ENCODE data around the gene TMEM35A. TPM values are rescaled to one million over a fixed set of nuclear protein-coding genes. Genes with fewer than 3 reads are reported as not detected.

TMEM35A gene
- polyA plus RNA-seq, 1 donor from 2014 or later, result 252 TPM

- Histone ChIP-seq H3K4me2 (ENCODE audit: low read length) (no peak overlapping the region), H4K20me1 (ENCODE audit: insufficient read depth) (no peaks in the 10 kb centered on the region), H3K9ac (ENCODE audit: low read length) (no peak overlapping the region), H3K27ac (ENCODE audit: low read length) (no peak overlapping the region), H3F3A (ENCODE audit: insufficient read depth, low read length, poor library complexity, severe bottlenecking) (no peaks in the 10 kb centered on the region), H3K4me3 (ENCODE audit: low read length) (no peak overlapping the region), H2AFZ (ENCODE audit: low read depth, low read length) (no peak overlapping the region), H3K36me3 (ENCODE audit: insufficient read depth, low read length) (no peaks in the 10 kb centered on the region), H3K79me2 (replicated peaks; ENCODE audit: insufficient read depth, low read length) (no peaks in the 10 kb centered on the region), H3K9me2 (ENCODE audit: insufficient read depth, low read length) (no peaks in the 10 kb centered on the region), H3K27me3 (ENCODE audit: insufficient read depth, low read depth, low read length) (no peaks in the 10 kb centered on the region), H3K9me3 (ENCODE audit: low read length) (no peaks in the 10 kb centered on the region)
- no peak for TF ChIP-seq REST (IDR thresholded peaks at IDR 0.05; ENCODE audit: borderline replicate concordance)
- no peak for TF ChIP-seq CTCF (IDR thresholded peaks at IDR 0.05; ENCODE audit: poor library complexity, severe bottlenecking)
- TF ChIP-seq RAD21 (conservative IDR thresholded peaks at IDR 0.05), result no peak
- TF ChIP-seq EP300 (conservative IDR thresholded peaks at IDR 0.05; ENCODE audit: poor library complexity, severe bottlenecking), result no peak
- TF ChIP-seq EZH2 (IDR thresholded peaks at IDR 0.05; ENCODE audit: borderline replicate concordance, insufficient read depth, low read length, poor library complexity, severe bottlenecking), result no peak
- TF ChIP-seq SMC3 (conservative IDR thresholded peaks at IDR 0.05; ENCODE audit: poor library complexity), result no peak
- TF ChIP-seq TAF1 (IDR thresholded peaks at IDR 0.05; ENCODE audit: low read depth), result no peak
- no peak for TF ChIP-seq MXI1 (conservative IDR thresholded peaks at IDR 0.05; ENCODE audit: poor library complexity, severe bottlenecking)
- TF ChIP-seq POLR2AphosphoS5 (IDR thresholded peaks at IDR 0.05), result no peak
Observed at GRCh38 chrX:101091817-101092216, 13.1 kb downstream of the TMEM35A start.

DNA sequence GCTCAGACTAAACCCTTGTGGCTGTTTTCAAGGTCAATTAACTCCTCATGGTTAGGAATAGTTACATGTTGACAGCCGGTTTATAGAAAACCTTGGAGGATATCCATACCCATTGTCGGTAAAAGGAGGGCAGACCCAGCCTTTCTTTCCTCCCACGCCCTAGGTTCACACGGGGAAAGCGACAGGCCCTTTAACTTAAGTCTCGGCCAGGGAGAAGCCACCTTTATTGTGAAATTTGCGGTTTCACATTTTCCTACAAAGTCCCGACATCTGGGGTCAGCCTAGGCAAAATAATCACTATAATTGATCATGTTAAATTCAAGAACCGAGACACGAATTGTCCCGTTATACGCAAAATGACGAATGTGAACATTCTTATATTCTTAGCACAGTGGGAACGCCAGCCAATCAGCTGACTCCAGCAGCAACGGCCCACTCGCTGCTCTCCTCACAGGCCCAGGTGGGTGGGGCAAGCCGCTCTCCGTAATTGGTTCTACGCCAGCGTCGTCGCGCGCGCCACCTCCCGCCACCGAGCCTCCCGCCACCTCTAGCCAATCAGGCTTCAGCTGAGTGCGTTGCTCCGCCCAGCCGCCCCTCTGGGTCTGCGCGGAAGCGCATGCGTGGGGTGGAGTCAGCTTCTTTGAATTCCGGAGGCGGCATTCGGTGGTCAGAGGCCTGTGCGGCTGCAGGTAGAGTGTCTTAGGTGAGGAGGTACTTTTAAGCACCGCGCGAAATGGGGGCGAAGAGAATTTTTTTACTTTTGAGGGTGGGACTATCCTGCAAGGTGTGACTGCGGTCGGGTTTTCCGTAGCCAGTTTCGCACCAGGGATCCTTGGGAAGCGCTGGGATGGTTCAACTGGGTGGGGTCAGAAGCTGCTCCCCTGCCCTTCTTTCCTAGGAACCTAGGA is 19.1 kb downstream of the TMEM35A start, which contains the start of gene CENPI:
Gene CENPI, plus strand, starts transcription at position 659 of the 908 bp plus-strand sequence. CDS start 2,867 bp downstream, outside the sequence.
- no peaks in the 10 kb centered on the region for H3K9me2 ChIP-seq (ENCODE audit: insufficient read depth, low read length)
- peak within 1 kb of the TSS; percentile 51 for H3K4me2 ChIP-seq (ENCODE audit: low read length)
- TF ChIP-seq SMC3 (conservative IDR thresholded peaks at IDR 0.05; ENCODE audit: poor library complexity) (peak; percentile 14), CTCF (IDR thresholded peaks at IDR 0.05; ENCODE audit: poor library complexity, severe bottlenecking) (no peak), MXI1 (conservative IDR thresholded peaks at IDR 0.05; ENCODE audit: poor library complexity, severe bottlenecking) (peak; percentile 75), POLR2AphosphoS5 (IDR thresholded peaks at IDR 0.05) (peak; percentile 54), EZH2 (IDR thresholded peaks at IDR 0.05; ENCODE audit: borderline replicate concordance, insufficient read depth, low read length, poor library complexity, severe bottlenecking) (no peak), EP300 (conservative IDR thresholded peaks at IDR 0.05; ENCODE audit: poor library complexity, severe bottlenecking) (no peak)
- no peaks in the 10 kb centered on the region for H3K9me3 ChIP-seq (ENCODE audit: low read length)
- H3K4me3 ChIP-seq (ENCODE audit: low read length), result peak within 1 kb of the TSS; percentile 64
- H3K27ac ChIP-seq (ENCODE audit: low read length), result peak within 1 kb of the TSS; percentile 65
- H2AFZ ChIP-seq (ENCODE audit: low read depth, low read length), result no peak within 1 kb of the TSS
- no peaks in the 10 kb centered on the region for H4K20me1 ChIP-seq (ENCODE audit: insufficient read depth)
- H3K27me3 ChIP-seq (ENCODE audit: insufficient read depth, low read depth, low read length), result no peaks in the 10 kb centered on the region
- H3K9ac ChIP-seq (ENCODE audit: low read length), result peak within 1 kb of the TSS; percentile 56
- no peaks in the 10 kb centered on the region for H3F3A ChIP-seq (ENCODE audit: insufficient read depth, low read length, poor library complexity, severe bottlenecking)
- H3K79me2 ChIP-seq (replicated peaks; ENCODE audit: insufficient read depth, low read length), result no peaks in the 10 kb centered on the region
- H3K36me3 ChIP-seq (ENCODE audit: insufficient read depth, low read length), result no peaks in the 10 kb centered on the region

All from neural cell (in vitro differentiated cells).